ENCODE results near the gene GABBR1.

DNA sequence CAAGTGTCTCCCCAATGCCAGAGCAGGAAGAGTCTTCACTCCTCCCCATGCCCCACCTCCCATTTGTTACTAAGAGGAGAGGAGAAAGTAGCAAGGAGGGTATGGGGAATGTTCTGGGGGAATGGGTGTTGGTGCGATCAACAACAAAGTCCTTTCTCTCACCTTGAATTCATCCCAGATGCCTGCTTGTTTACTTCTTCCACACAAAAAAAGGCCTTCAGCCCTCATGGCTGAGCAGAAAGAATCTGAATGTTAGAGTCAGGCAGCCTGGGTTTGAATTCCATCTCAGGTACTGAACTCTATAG is 33.8 kb upstream of the GABBR1 start:
- TF ChIP-seq CTCF (IDR thresholded peaks at IDR 0.05; ENCODE audit: low read depth, low read length) (no peak), EZH2phosphoT487 (IDR thresholded peaks at IDR 0.05; ENCODE audit: low read depth) (no peak)
